ENCODE data around the gene SLC39A7. TPM values are rescaled to one million over a fixed set of nuclear protein-coding genes. Genes with fewer than 3 reads are reported as not detected.

SLC39A7 gene
- total and polyA plus RNA-seq, 2 of the 13 experiments (the other 11 are each of a cell fraction or from before 2014, with no cell fraction given) = 142 to 229 TPM

DNA sequence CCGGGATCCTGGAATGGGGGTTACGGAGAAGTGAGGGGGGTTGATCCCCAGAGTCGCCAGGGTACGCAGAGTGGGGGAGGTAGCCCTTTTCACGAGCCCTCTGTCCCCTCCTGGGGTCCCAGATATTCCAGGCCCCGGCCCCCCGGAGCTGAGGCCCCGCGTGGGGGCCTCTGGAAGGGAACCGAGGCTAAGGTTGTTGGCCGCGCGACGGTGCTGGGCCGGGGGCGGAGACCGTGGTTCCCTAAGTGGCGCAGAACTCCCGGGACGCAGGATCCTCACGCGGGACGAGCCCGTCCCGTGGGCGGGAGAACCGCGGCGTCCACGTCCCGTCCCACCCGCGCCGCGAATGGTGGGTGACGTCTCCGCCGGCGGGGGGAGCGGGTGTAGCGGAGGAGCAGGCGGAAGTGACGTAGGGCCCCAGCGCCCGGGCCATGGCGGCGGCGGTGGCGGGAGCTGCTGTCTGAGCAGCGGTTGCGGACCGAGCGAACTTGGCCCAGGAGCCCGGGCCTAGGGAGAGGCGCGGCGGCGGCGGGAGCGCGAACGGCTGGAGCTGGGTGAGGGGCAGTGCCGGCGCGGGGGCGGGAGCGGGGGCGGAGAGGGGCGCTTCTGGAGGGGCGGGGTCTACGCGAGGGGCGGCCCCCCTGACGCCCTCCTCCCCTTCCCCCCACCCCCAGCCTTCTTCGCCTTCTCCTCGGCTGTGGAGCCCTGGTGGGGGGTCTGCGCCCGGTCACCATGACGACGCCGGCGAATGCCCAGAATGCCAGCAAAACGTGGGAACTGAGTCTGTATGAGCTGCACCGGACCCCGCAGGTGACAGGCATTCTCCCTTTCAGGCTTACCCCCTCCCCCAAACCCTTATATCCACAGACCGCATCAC is 7.7 kb downstream of the SLC39A7 start, which contains the start of gene RING1 (continued):
- TF ChIP-seq STAT6 (CRISPR knock-in tag; IDR thresholded peaks at IDR 0.05; ENCODE audit: borderline replicate concordance) (no peak), CBX2 (IDR thresholded peaks at IDR 0.05; ENCODE audit: low read depth, low read length) (no peak), CBX2 (CRISPR knock-in tag; IDR thresholded peaks at IDR 0.05; ENCODE audit: low read depth) (no peak), HDAC1 (CRISPR knock-in tag; IDR thresholded peaks at IDR 0.05) (peak; percentile 93), ZEB1 (IDR thresholded peaks at IDR 0.05; ENCODE audit: insufficient replicate concordance, low read depth) (no peak), ZNF672 (CRISPR knock-in tag; IDR thresholded peaks at IDR 0.05) (peak; percentile 74; the same call in 1 of the 2 replicates), ZNF24 (IDR thresholded peaks at IDR 0.05) (no peak), ZNF230 (CRISPR knock-in tag; IDR thresholded peaks at IDR 0.05) (peak; percentile 90; the same call in 1 of the 2 replicates), RBAK (CRISPR knock-in tag; IDR thresholded peaks at IDR 0.05) (no peak), MZF1 (CRISPR knock-in tag; IDR thresholded peaks at IDR 0.05; ENCODE audit: borderline replicate concordance) (no peak), ZNF136 (CRISPR knock-in tag; IDR thresholded peaks at IDR 0.05; ENCODE audit: low read depth) (0 out of 2 replicates have a peak, but pooled peaks have one; percentile 21), RARG (CRISPR knock-in tag; IDR thresholded peaks at IDR 0.05; ENCODE audit: low read depth) (no peak), ZKSCAN1 (IDR thresholded peaks at IDR 0.05; ENCODE audit: low read length) (no peak), BHLHE40 (IDR thresholded peaks at IDR 0.05; ENCODE audit: low read length) (0 out of 2 replicates have a peak, but pooled peaks have one; percentile 12), PBX3 (CRISPR knock-in tag; IDR thresholded peaks at IDR 0.05; ENCODE audit: borderline replicate concordance) (peak; percentile 48; the same call in 1 of the 2 replicates), POLR2AphosphoS5 (IDR thresholded peaks at IDR 0.05; ENCODE audit: low read depth, low read length) (peak; percentile 92), NFIB (CRISPR knock-in tag; IDR thresholded peaks at IDR 0.05; ENCODE audit: borderline replicate concordance) (no peak), DMTF1 (CRISPR knock-in tag; IDR thresholded peaks at IDR 0.05) (no peak), KDM1A (CRISPR knock-in tag; IDR thresholded peaks at IDR 0.05) (no peak), PHF8 (CRISPR knock-in tag; IDR thresholded peaks at IDR 0.05) (peak; percentile 94), ZNF773 (CRISPR knock-in tag; IDR thresholded peaks at IDR 0.05; ENCODE audit: borderline replicate concordance) (peak; percentile 23; the same call in 1 of the 2 replicates), PCBP1 (IDR thresholded peaks at IDR 0.05; ENCODE audit: borderline replicate concordance, low read depth, low read length) (no peak; the same call in 1 of the 2 replicates)
- TF ChIP-seq, protein P1, sequence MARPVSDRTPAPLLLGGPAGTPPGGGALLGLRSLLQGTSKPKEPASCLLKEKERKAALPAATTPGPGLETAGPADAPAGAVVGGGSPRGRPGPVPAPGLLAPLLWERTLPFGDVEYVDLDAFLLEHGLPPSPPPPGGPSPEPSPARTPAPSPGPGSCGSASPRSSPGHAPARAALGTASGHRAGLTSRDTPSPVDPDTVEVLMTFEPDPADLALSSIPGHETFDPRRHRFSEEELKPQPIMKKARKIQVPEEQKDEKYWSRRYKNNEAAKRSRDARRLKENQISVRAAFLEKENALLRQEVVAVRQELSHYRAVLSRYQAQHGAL (CRISPR knock-in tag; IDR thresholded peaks at IDR 0.05; ENCODE audit: not compliant biosample characterization) = no peak
